ENCODE results near the gene C3orf38. TPM values are rescaled to one million over a fixed set of nuclear protein-coding genes. Genes with fewer than 3 reads are reported as not detected.

Gene C3orf38
- total and polyA plus RNA-seq, 9 of the 15 experiments (the other 6 are each of a cell fraction or from before 2014, with no cell fraction given), result 8.7 to 22.1 (median 16.2) TPM

- CTCF ChIA-PET (ENCODE audit: low intra/inter-chr PET ratio), result no interaction called here
- no peak for FAIRE-seq
- no peak for ATAC-seq
Observed at GRCh38 chr3:88192631-88193030, 42.9 kb downstream of the C3orf38 start.

GRCh38 chr3:88195951-88196434, 46.2 kb downstream of the C3orf38 start:
- Histone ChIP-seq H3K9me1 (ENCODE audit: control insufficient read depth, insufficient read depth, low read length) (no peaks in the 10 kb centered on the region), H3K4me3 (no peak overlapping the region), H3K36me3 (ENCODE audit: control insufficient read depth, insufficient read depth, low read length) (no peaks in the 10 kb centered on the region), H4K20me1 (replicated peaks; ENCODE audit: control insufficient read depth, insufficient read depth, low read length) (no peaks in the 10 kb centered on the region), H3K4me1 (replicated peaks in 1 of 2; ENCODE audit: control insufficient read depth in 2 of 2, insufficient read depth in 2 of 2, low read length in 2 of 2) (no peaks in the 10 kb centered on the region; a peak in 2 of 5 replicates), H2AFZ (ENCODE audit: low read depth, low read length) (peak overlapping the region; percentile 93), H3K4me2 (ENCODE audit: insufficient read depth, low read length) (no peak overlapping the region), H3K9ac (ENCODE audit: insufficient read depth in 1 of 2, low read depth in 2 of 2, low read length in 2 of 2) (peak overlapping the region in 1 of 2 experiments; percentile 53; a peak in 2 of 4 replicates), H3K27me3 (ENCODE audit: control insufficient read depth in 2 of 2, insufficient read depth in 2 of 2, low read length in 2 of 2) (no peaks in the 10 kb centered on the region), H3K27ac (ENCODE audit: extremely low read depth, low read depth, low read length) (peak overlapping the region; percentile 88), H3K79me2 (ENCODE audit: control insufficient read depth, insufficient read depth, low read length) (no peaks in the 10 kb centered on the region), H3K9me3 (replicated peaks; ENCODE audit: control insufficient read depth, insufficient read depth, low read depth, low read length) (no peaks in the 10 kb centered on the region)
- DNase-seq (ENCODE audit: extremely low read depth in 1 of 4, low spot score in 3 of 4), result peak in 3 of 4 experiments; percentile 5 to 81 (median 11)
- ChIA-PET POLR2A (interaction anchor here (0.6 to 0.9 kb wide), 2 partner anchors 122 to 671 kb away, joined by 3 to 4 read pairs; no protein-coding TSS in a partner anchor), CTCF (ENCODE audit: low intra/inter-chr PET ratio) (no interaction called here)
- FAIRE-seq, result peak; percentile 78
- peak; percentile 96 for ATAC-seq
- intact Hi-C loops (cut with micrococcal nuclease), result no loop called here
- BruUV-seq (replicated peaks), result no TSS peak
- WGBS (ENCODE audit: insufficient coverage, low coverage, missing lambda C conversion rate), result 0% methylated on average over 2 of the region's 2 CpGs
- in situ Hi-C loops (cut with MboI), result no loop called here
- TF ChIP-seq ETS1 (conservative IDR thresholded peaks at IDR 0.05; ENCODE audit: control insufficient read depth, low read depth, low read length) (no peak), ARID1B (IDR thresholded peaks at IDR 0.05) (no peak), ZNF589 (CRISPR knock-in tag; IDR thresholded peaks at IDR 0.05; ENCODE audit: low read depth) (0 out of 2 replicates have a peak, but pooled peaks have one; percentile 40)

More at GRCh38 chr3:88192631-88193030, 42.9 kb downstream of the C3orf38 start:
- BruUV-seq (replicated peaks), result no TSS peak
- Histone ChIP-seq H3K4me2 (ENCODE audit: insufficient read depth, low read length) (no peak overlapping the region), H3K36me3 (ENCODE audit: control insufficient read depth, insufficient read depth, low read length) (no peaks in the 10 kb centered on the region), H3K4me1 (replicated peaks in 1 of 2; ENCODE audit: control insufficient read depth in 2 of 2, insufficient read depth in 2 of 2, low read length in 2 of 2) (no peaks in the 10 kb centered on the region; a peak in 3 of 5 replicates), H3K27me3 (ENCODE audit: control insufficient read depth in 2 of 2, insufficient read depth in 2 of 2, low read length in 2 of 2) (no peaks in the 10 kb centered on the region), H3K9me3 (replicated peaks; ENCODE audit: control insufficient read depth, insufficient read depth, low read depth, low read length) (no peaks in the 10 kb centered on the region), H3K79me2 (ENCODE audit: control insufficient read depth, insufficient read depth, low read length) (no peaks in the 10 kb centered on the region), H3K27ac (ENCODE audit: extremely low read depth, low read depth, low read length) (no peak overlapping the region), H3K9me1 (ENCODE audit: control insufficient read depth, insufficient read depth, low read length) (no peaks in the 10 kb centered on the region), H3K9ac (ENCODE audit: insufficient read depth in 1 of 2, low read depth in 2 of 2, low read length in 2 of 2) (no peak overlapping the region), H3K4me3 (no peak overlapping the region), H4K20me1 (replicated peaks; ENCODE audit: control insufficient read depth, insufficient read depth, low read length) (no peaks in the 10 kb centered on the region), H2AFZ (ENCODE audit: low read depth, low read length) (no peak overlapping the region)
- WGBS (ENCODE audit: insufficient coverage, low coverage, missing lambda C conversion rate), result 7% methylated on average over 3 of the region's 3 CpGs
- in situ Hi-C loops (cut with MboI) (no loop called here), intact Hi-C loops (cut with micrococcal nuclease) (no loop called here)
- TF ChIP-seq MCM3 (IDR thresholded peaks at IDR 0.05) (no peak), ZFX (CRISPR knock-in tag; IDR thresholded peaks at IDR 0.05) (no peak), NR2C1 (IDR thresholded peaks at IDR 0.05) (no peak), NR2C1 (tag; IDR thresholded peaks at IDR 0.05) (no peak), POLR2G (IDR thresholded peaks at IDR 0.05; ENCODE audit: low read depth, low read length) (no peak), JUN (IDR thresholded peaks at IDR 0.05; ENCODE audit: borderline replicate concordance, low read depth, low read length) (no peak), JUN (CRISPR knock-in tag; IDR thresholded peaks at IDR 0.05; ENCODE audit: borderline replicate concordance) (no peak), KAT7 (CRISPR knock-in tag; IDR thresholded peaks at IDR 0.05; ENCODE audit: borderline replicate concordance) (no peak), CEBPB (tag; IDR thresholded peaks at IDR 0.05) (no peak), BRD9 (IDR thresholded peaks at IDR 0.05; ENCODE audit: low read depth, partially characterized antibody) (no peak), ZFPM2 (CRISPR knock-in tag; IDR thresholded peaks at IDR 0.05) (no peak)
- DNase-seq (ENCODE audit: extremely low read depth in 1 of 4, low spot score in 3 of 4), result no peak
- POLR2A ChIA-PET, result no interaction called here
